ENCODE data around the gene ACSL3.

DNA sequence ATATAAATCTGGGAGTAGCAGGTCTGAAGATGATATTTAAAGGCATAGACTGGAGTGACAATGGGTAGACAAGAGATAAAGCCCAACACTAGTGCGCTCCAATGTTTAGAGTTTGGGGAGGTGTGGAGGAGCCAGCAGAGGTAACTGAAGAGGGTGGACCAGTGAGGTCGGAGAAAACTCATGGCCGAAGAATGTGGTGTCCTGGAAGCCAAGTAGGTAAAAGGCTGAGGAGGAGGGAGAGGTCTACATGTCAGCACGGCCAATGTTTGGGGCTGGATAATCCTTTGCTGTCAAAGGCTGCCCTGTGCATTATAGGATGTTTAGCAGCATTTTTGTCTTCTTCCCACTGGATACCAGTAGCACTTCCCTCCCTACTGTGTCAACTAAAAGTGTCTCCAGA lies 112.4 kb downstream of the ACSL3 start:
- no peak for TF ChIP-seq CTCF (IDR thresholded peaks at IDR 0.05; ENCODE audit: low read length)
- TF ChIP-seq EZH2 (optimal IDR thresholded peaks at IDR 0.05; ENCODE audit: low read depth, low read length): no peak

Data from MM.1S (cell line).